Measurements from ENCODE around the gene PRDM16. TPM values are rescaled to one million over a fixed set of nuclear protein-coding genes. Genes with fewer than 3 reads are reported as not detected.
A peak's percentile ranks its signal among the peaks of the same experiment; 100 is the strongest.

Gene PRDM16
- total RNA-seq, 4 donors from 2014 or later = 5.4 to 13.2 (median 7.7) TPM

DNA sequence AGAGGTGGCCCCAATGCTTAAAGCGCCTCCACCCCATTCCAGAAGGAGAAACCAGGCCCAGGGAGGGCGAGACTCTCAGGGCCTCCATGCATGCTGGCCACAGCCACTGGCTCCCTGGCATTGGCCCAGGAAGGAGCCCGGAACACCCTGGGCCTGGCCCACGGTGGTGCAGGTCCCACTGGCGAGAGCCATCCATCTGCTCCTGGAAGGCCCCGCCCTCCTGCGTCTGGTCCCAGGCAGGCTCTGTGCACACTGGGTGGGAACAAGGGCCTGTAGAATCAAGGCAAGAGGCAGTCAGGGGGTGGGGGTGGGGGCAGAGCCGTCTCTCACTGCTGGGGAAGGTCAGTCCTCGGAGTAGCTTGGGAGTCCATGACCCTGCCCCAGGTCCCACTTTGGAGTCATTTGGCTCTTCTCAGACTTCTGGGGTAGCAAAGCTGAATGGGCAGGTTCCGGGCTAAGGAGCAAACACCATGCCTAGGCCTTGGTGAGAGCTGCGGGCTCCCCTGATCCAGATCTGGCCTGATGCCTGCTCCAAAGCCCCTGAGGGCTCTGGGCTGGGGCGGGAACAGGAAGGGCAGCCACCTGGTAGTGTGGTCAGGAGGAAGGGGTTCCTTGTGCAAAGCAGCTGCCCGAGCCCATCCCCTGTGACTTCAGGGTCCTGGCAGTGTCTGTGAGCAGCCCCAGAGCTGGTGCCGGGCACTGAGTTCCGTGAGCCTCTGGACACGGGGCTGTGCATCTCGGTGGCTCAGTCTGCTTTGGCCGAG is 278.4 kb downstream of the PRDM16 start:
- Histone ChIP-seq H3K4me1 (peaks cover 0 to 18% (median 0%) of the 10 kb centered on the region in 4 donors), H3K9me3 (peaks cover 0 to 7% (median 0%) of the 10 kb centered on the region in 4 donors), H3K36me3 (no peaks in the 10 kb centered on the region), H3K27ac (no peak overlapping the region), H3K4me3 (no peak overlapping the region), H3K27me3 (no peaks in the 10 kb centered on the region)
- no peak for TF ChIP-seq POLR2A (IDR thresholded peaks at IDR 0.05)
- TF ChIP-seq, protein P1, sequence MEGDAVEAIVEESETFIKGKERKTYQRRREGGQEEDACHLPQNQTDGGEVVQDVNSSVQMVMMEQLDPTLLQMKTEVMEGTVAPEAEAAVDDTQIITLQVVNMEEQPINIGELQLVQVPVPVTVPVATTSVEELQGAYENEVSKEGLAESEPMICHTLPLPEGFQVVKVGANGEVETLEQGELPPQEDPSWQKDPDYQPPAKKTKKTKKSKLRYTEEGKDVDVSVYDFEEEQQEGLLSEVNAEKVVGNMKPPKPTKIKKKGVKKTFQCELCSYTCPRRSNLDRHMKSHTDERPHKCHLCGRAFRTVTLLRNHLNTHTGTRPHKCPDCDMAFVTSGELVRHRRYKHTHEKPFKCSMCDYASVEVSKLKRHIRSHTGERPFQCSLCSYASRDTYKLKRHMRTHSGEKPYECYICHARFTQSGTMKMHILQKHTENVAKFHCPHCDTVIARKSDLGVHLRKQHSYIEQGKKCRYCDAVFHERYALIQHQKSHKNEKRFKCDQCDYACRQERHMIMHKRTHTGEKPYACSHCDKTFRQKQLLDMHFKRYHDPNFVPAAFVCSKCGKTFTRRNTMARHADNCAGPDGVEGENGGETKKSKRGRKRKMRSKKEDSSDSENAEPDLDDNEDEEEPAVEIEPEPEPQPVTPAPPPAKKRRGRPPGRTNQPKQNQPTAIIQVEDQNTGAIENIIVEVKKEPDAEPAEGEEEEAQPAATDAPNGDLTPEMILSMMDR (IDR thresholded peaks at IDR 0.05) = no peak
- DNase-seq = no peak

DNA sequence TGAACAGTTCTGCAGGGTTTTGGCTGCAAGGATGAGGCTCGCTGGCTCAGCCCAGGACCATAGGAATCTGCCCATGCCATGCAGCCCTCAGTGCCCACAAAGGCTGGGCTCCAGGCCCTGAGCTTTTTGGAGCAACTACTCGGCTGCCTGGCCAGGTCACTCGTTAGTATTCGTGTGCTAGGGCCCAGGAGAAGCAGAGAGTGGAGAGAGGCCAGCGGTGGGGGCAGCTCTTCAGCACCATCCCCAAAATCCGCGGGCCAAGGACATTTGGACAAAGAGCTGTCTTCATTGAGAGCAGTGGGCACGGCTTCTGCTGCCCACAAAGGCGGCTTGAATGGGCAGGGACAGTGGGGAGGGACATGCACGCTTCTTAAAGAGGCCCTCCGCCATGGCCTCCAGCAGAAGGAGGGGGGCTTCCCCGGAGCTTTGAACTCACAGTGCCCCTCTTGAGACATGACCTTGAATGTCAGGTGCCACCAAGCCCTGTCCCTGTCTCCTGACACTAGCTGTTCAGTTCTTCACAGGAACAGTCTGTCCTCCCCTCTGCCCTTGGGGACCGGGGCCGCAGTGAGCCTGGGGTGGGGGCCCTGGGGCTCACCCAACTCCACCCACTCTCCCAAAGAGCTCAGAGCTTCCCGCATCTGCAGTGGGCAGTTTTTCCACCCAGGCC is 279.3 kb downstream of the PRDM16 start:
- H3K27me3 ChIP-seq = no peaks in the 10 kb centered on the region
- peaks cover 0 to 26% (median 0%) of the 10 kb centered on the region in 4 donors for H3K4me1 ChIP-seq
- peaks cover 0 to 7% (median 0%) of the 10 kb centered on the region in 4 donors for H3K9me3 ChIP-seq
- no peaks in the 10 kb centered on the region for H3K36me3 ChIP-seq
- H3K27ac ChIP-seq = no peak overlapping the region
- H3K4me3 ChIP-seq = no peak overlapping the region
- TF ChIP-seq POLR2A (IDR thresholded peaks at IDR 0.05) = no peak
- TF ChIP-seq, protein P1 (IDR thresholded peaks at IDR 0.05) = no peak
- no peak for DNase-seq

DNA sequence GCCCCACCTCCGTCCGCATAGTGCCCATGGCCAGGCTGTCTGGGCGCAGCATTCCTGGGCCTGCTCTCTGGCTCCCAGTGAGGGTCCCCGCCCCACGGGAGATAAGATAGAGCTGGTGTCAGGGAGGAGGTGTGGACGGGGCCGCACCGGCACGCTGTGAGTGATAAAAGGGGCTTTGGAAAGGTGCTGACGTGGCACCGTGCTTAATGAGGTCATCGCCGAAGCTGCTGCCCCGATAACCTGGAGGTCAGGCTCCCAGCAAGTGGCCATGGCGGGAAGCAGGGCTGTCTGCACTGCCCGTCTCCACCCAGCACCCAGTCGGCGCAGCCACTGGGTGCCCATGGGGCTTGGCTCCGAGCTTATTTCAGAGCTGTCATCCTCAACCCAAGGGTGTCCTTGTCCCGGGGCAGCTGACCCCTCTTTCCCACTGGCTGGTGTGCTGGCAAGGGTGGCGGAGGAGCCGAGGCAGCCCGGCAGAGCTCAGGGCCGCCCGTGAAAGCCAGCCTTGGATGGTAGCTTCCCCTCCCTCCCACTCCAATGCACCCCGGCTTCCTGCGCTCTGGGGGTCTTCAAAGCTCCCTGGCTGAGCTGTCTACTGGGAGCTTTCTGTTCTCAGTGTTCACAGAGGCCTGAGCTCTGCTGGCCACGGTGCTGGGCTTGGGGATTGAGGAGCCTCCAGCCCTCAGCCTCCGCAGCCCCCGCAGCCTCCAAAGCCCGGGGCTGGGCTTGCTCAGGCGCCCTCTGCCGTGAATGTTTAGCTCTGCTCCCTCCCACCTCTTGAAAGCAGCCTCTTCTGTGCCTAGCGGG is 280.4 kb downstream of the PRDM16 start:
- H3K9me3 ChIP-seq = peaks cover 0 to 2% (median 0%) of the 10 kb centered on the region in 4 donors
- peaks cover 0 to 34% (median 0%) of the 10 kb centered on the region in 4 donors for H3K4me1 ChIP-seq
- no peak for TF ChIP-seq POLR2A (IDR thresholded peaks at IDR 0.05)
- TF ChIP-seq, protein P1 (IDR thresholded peaks at IDR 0.05) = no peak
- no peak overlapping the region for H3K4me3 ChIP-seq
- H3K27ac ChIP-seq = peak overlapping the region in 1 of 4 donors; percentile 93
- no peaks in the 10 kb centered on the region for H3K36me3 ChIP-seq
- H3K27me3 ChIP-seq = no peaks in the 10 kb centered on the region
- no peak for DNase-seq

DNA sequence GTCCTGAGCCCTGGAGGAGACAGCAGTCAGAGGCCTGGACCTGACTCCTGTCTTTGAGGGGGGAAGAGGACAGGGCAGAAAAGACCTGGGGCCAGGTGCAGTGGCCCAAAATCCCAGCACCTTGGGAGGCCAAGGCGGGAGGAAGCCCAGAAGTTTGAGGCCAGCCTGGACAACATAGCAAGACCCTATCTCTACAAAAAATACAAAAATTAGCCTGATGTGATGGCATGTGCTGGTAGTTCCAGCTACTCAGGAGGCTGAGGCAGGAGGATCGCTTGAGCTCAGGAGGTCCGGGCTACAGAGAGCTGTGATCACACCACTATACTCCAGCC is 280.9 kb downstream of the PRDM16 start:
- H3K4me3 ChIP-seq = no peak overlapping the region
- H3K4me1 ChIP-seq = peaks cover 0 to 34% (median 0%) of the 10 kb centered on the region in 4 donors
- H3K27me3 ChIP-seq = no peaks in the 10 kb centered on the region
- H3K9me3 ChIP-seq = no peaks in the 10 kb centered on the region
- TF ChIP-seq, protein P1 (IDR thresholded peaks at IDR 0.05) = no peak
- TF ChIP-seq POLR2A (IDR thresholded peaks at IDR 0.05) = no peak
- no peaks in the 10 kb centered on the region for H3K36me3 ChIP-seq
- peak overlapping the region in 1 of 4 donors; percentile 93 for H3K27ac ChIP-seq
- DNase-seq = no peak

DNA sequence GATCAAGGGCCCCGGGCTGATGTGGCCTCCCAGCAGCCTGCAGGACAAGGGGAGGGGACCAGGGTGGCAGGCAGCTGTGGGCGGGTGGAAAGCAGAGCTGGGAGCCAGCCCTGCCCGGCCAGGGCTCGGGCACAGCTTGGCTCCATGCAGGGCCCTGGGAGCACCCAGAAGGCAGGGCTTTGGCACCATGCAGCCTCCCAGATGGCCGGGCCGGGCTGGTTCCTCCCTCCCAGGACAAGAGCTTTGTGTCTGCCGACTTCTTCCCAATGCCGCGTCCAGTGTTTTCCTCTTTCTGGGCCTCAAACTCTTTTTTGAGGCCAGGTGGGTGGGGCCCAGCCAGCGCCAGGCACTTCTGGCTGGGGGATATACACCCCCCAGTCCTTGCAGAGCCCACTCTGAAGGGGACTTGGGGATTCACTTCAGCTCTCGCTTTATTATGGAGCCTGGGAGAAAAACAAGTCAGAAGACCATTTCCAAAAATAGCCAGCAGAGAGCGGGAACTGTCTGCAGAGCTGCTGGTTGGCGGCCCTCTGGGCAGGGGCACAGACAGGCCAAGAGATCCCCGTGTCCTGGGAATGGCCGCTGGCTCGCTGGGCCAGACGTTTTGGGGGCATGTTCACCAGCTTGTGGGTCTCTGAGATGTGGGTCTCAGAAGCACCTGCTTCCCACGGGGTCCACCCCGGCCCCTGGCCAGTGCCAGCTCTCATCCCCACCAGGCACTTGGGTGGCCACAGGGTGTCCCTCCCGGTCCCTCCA is 281.7 kb downstream of the PRDM16 start:
- Histone ChIP-seq H3K9me3 (no peaks in the 10 kb centered on the region), H3K4me1 (peaks cover 0 to 34% (median 0%) of the 10 kb centered on the region in 4 donors), H3K36me3 (no peaks in the 10 kb centered on the region), H3K27ac (peak overlapping the region in 2 of 4 donors; percentile 30 to 93), H3K27me3 (no peaks in the 10 kb centered on the region), H3K4me3 (no peak overlapping the region)
- TF ChIP-seq, protein P1 (IDR thresholded peaks at IDR 0.05) = no peak
- no peak for TF ChIP-seq POLR2A (IDR thresholded peaks at IDR 0.05)
- no peak for DNase-seq
